Loucy (cell line): ENCODE data around the gene ESF1.

Source experiments
- CTCF ChIP-seq: fragments of 200-600 bp; sonication (generic); conservative IDR thresholded peaks from 2 replicates; pipeline ENCODE4 v1.5.1; 2014; ENCODE audit warnings: mild to moderate bottlenecking, antibody characterized with exemption, low read length
- EZH2phosphoT487 ChIP-seq: fragments of 200-600 bp; IDR thresholded peaks from 2 replicates; pipeline ENCODE4 v1.6.1; 2018; ENCODE audit warnings: antibody characterized with exemption, mild to moderate bottlenecking, moderate library complexity, borderline replicate concordance

- TF ChIP-seq CTCF = no peak
- TF ChIP-seq EZH2phosphoT487 = no peak
Observed at GRCh38 chr20:13817342-13817741, 32.6 kb upstream of the ESF1 start.
